ENCODE measurements around the gene CC2D1B.

Gene CC2D1B

DNA sequence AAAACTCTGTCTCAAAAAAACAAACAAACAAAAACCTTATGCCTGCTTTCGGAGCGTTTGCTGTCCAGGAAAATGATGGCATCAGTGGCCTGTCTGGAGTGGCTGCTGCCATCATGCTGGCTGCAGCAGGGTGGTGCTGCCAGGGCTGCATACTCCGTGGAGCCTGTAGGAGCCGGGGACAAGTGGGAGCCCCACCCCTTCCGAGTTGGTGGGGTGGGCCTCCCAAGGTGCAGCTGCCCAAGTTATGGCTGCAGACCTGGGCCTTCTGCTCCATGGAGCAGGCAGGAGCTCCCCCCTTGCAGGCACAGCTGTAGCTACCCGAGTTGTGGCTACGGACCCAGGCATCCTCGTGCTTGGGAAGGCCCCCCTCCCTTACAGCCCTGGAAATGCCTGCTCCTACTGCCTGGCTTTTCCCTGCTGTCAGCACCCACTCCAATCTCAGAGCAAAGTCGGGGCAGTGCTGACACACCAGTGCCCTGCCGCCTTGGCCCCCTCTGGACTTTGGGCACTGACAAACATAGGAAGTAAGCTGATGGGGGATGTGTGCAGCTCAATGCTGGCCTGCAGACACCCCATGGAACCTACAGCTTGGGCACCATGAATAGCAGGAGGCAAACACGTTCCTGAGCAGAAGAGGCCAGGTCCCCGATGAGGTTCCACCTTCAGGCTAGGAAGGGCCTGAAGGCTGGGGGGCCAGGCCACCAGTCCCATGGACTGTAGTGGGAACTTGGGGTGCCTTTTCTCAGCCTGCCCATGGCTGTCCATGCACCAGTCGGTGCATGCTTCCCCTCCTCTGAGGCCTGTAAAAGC, 60.4 kb downstream of the CC2D1B start:
- no peak for DNase-seq

All from DMS 273 treated with DMSO at 0.1 percent for 48 hours (cell line).